DND-41 (cell line): ENCODE measurements around the gene STEAP1B.
"Not testable (repeated sequence)": the region's sequence is repeated elsewhere in the genome, so short reads cannot be mapped to it uniquely, and the experiment has no call there.

ENCODE experiments used
- EZH2 ChIP-seq: IDR thresholded peaks from 3 replicates; pipeline ENCODE4 v1.6.1; 2012; ENCODE audit warnings: borderline replicate concordance, low read depth, mild to moderate bottlenecking, moderate library complexity, low read length, inconsistent platforms; ENCODE audit not compliant: severe bottlenecking
- TF ChIP-seq, protein P1 (sequence below): IDR thresholded peaks from 2 replicates; pipeline ENCODE4 v1.5.1; 2012; ENCODE audit warnings: borderline replicate concordance, low read length, moderate library complexity, mild to moderate bottlenecking; ENCODE audit not compliant: poor library complexity, severe bottlenecking; ENCODE audit errors: extremely low read depth

- TF ChIP-seq EZH2, result not testable (repeated sequence)
- TF ChIP-seq, protein P1, sequence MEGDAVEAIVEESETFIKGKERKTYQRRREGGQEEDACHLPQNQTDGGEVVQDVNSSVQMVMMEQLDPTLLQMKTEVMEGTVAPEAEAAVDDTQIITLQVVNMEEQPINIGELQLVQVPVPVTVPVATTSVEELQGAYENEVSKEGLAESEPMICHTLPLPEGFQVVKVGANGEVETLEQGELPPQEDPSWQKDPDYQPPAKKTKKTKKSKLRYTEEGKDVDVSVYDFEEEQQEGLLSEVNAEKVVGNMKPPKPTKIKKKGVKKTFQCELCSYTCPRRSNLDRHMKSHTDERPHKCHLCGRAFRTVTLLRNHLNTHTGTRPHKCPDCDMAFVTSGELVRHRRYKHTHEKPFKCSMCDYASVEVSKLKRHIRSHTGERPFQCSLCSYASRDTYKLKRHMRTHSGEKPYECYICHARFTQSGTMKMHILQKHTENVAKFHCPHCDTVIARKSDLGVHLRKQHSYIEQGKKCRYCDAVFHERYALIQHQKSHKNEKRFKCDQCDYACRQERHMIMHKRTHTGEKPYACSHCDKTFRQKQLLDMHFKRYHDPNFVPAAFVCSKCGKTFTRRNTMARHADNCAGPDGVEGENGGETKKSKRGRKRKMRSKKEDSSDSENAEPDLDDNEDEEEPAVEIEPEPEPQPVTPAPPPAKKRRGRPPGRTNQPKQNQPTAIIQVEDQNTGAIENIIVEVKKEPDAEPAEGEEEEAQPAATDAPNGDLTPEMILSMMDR, result not testable (repeated sequence)
Observed at GRCh38 chr7:22506316-22507020, 6.5 kb upstream of the STEAP1B start.
